IMR-90 (cell line): Measurements from ENCODE around the gene HSF2BP. TPM values are rescaled to one million over a fixed set of nuclear protein-coding genes. Genes with fewer than 3 reads are reported as not detected.

Source experiments
- ATAC-seq: fragments of 200-7000 bp; cut with Tn5 transposase; 2 replicates; pipeline ENCODE4 v1.9.1; 2020; ENCODE audit warnings: low read depth, mild to moderate bottlenecking, moderate library complexity
- BruUV-seq: library from RNA; stranded (reverse); fragments of 400-500 nt; replicated peaks from 2 replicates; lab custom pipeline; 2021; lab: Mats Ljungman, UMichigan
- CTCF ChIA-PET: fragments of 300-600 bp; formaldehyde crosslinking; extraction: SDS; loops from one replicate; lab custom pipeline; 2021; ENCODE audit warnings: antibody characterized with exemption; lab: Yijun Ruan, JAX
- POLR2A ChIA-PET: fragments of 300-600 bp; sonication (Branson Sonifier 250); formaldehyde crosslinking; loops from one replicate; lab custom pipeline; 2022; ENCODE audit warnings: antibody characterized with exemption; ENCODE audit not compliant: unreplicated experiment; lab: Charles Lee
- DNase-seq: peaks from one replicate; pipeline ENCODE4 v3.0.0; 2013
- H2AFZ ChIP-seq: replicated peaks from 2 replicates; pipeline ENCODE3; 2013; ENCODE audit warnings: low read length, mild to moderate bottlenecking; ENCODE audit not compliant: poor library complexity
- H2AK5ac ChIP-seq: 2 replicates; pipeline ENCODE4 v1.6.1; 2013; ENCODE audit warnings: low read depth, low read length, inconsistent platforms
- H2AK9ac ChIP-seq: replicated peaks from 2 replicates; pipeline ENCODE3; 2013; ENCODE audit warnings: mild to moderate bottlenecking, low read depth, low read length, moderate library complexity; ENCODE audit not compliant: poor library complexity
- H2BK120ac ChIP-seq: 2 replicates; pipeline ENCODE4 v1.6.1; 2013; ENCODE audit warnings: low read depth, low read length, inconsistent platforms
- H2BK15ac ChIP-seq: 3 replicates; pipeline ENCODE4 v1.6.1; 2013; ENCODE audit warnings: low read depth, low read length, inconsistent platforms
- H2BK20ac ChIP-seq: 2 replicates; pipeline ENCODE4 v1.6.1; 2013; ENCODE audit warnings: low read depth, mild to moderate bottlenecking, inconsistent platforms, low read length, moderate library complexity
- H2BK5ac ChIP-seq: 2 replicates; pipeline ENCODE4 v1.6.1; 2013; ENCODE audit warnings: mild to moderate bottlenecking, low read depth, low read length, inconsistent platforms; ENCODE audit not compliant: poor library complexity, severe bottlenecking
- H3K14ac ChIP-seq: replicated peaks from 2 replicates; pipeline ENCODE4 v1.6.1; 2013; ENCODE audit warnings: low read depth, low read length, inconsistent platforms
- H3K18ac ChIP-seq: 2 replicates; pipeline ENCODE4 v1.6.1; 2013; ENCODE audit warnings: low read depth, low read length, control low read depth
- H3K23ac ChIP-seq: 2 replicates; pipeline ENCODE4 v1.6.1; 2013; ENCODE audit warnings: low read depth, low read length, inconsistent platforms
- H3K27ac ChIP-seq: 2 replicates; pipeline ENCODE4 v1.5.1; 2013; ENCODE audit warnings: mild to moderate bottlenecking, control low read depth, low read length; ENCODE audit not compliant: insufficient read depth
- H3K27me3 ChIP-seq: 2 replicates; pipeline ENCODE4 v1.6.1; 2013; ENCODE audit warnings: low read length; ENCODE audit not compliant: control insufficient read depth, insufficient read depth
- H3K36me3 ChIP-seq: 2 replicates; pipeline ENCODE4 v1.6.1; 2013; ENCODE audit warnings: low read length, mixed read lengths; ENCODE audit not compliant: control insufficient read depth, insufficient read depth
- H3K4ac ChIP-seq: 2 replicates; pipeline ENCODE4 v1.6.1; 2013; ENCODE audit warnings: low read depth, low read length, inconsistent platforms
- H3K4me1 ChIP-seq: 2 replicates; pipeline ENCODE4 v1.6.1; 2013; ENCODE audit warnings: low read length, mixed read lengths; ENCODE audit not compliant: control insufficient read depth, insufficient read depth
- H3K4me2 ChIP-seq: 2 replicates; pipeline ENCODE4 v1.6.1; 2013; ENCODE audit warnings: low read depth, mild to moderate bottlenecking, control low read depth, low read length, moderate library complexity
- H3K4me3 ChIP-seq: 2 replicates; pipeline ENCODE4 v1.5.1; 2013; ENCODE audit warnings: low read depth, mild to moderate bottlenecking, control low read depth, low read length, moderate library complexity; ENCODE audit not compliant: insufficient read depth
- H3K56ac ChIP-seq: 2 replicates; pipeline ENCODE4 v1.6.1; 2013; ENCODE audit warnings: low read length, inconsistent platforms; ENCODE audit not compliant: insufficient read depth; ENCODE audit errors: extremely low read depth
- H3K79me1 ChIP-seq, 2 experiments: 2 replicates each; pipeline ENCODE4 v1.6.1; 2013; ENCODE audit warnings: low read length in 2 of 2, inconsistent platforms in 1 of 2, low read depth in 1 of 2
- H3K9ac ChIP-seq: 2 replicates; pipeline ENCODE4 v1.6.1; 2013; ENCODE audit warnings: low read depth, low read length, control low read depth
- H3K9me1 ChIP-seq: 2 replicates; pipeline ENCODE4 v1.6.1; 2013; ENCODE audit warnings: low read length, inconsistent platforms; ENCODE audit not compliant: insufficient read depth
- H3K9me3 ChIP-seq: 2 replicates; pipeline ENCODE4 v1.6.1; 2013; ENCODE audit warnings: low read length; ENCODE audit not compliant: control insufficient read depth, insufficient read depth
- H4K20me1 ChIP-seq: 2 replicates; pipeline ENCODE4 v1.6.1; 2013; ENCODE audit warnings: low read length, inconsistent platforms; ENCODE audit not compliant: insufficient read depth
- H4K5ac ChIP-seq: 2 replicates; pipeline ENCODE4 v1.6.1; 2013; ENCODE audit warnings: mild to moderate bottlenecking, low read depth, low read length, control low read depth
- H4K8ac ChIP-seq, 2 experiments: 2 replicates each; pipeline ENCODE4 v1.6.1; 2013; ENCODE audit warnings: low read depth in 2 of 2, low read length in 2 of 2, control low read depth in 1 of 2, inconsistent platforms in 1 of 2
- H4K91ac ChIP-seq: 2 replicates; pipeline ENCODE4 v1.6.1; 2013; ENCODE audit warnings: low read depth, low read length, inconsistent platforms; ENCODE audit not compliant: insufficient read depth
- FOS ChIP-seq: fragments of 150-350 bp; IDR thresholded peaks from 2 replicates; pipeline ENCODE4 v1.6.1; 2016; ENCODE audit warnings: low read depth, low read length
- MXI1 ChIP-seq: IDR thresholded peaks from 2 replicates; pipeline ENCODE4 v1.6.1; 2012; ENCODE audit warnings: low read depth, mild to moderate bottlenecking, low read length, moderate library complexity, borderline replicate concordance
- NFE2L2 ChIP-seq: fragments of 150-350 bp; IDR thresholded peaks from 2 replicates; pipeline ENCODE4 v1.6.1; 2016; ENCODE audit warnings: low read depth, mild to moderate bottlenecking, low read length
- RAD21 ChIP-seq: IDR thresholded peaks from 2 replicates; pipeline ENCODE4 v1.6.1; 2012; ENCODE audit warnings: low read length, improper control_type of control experiment
- RCOR1 ChIP-seq: IDR thresholded peaks from 2 replicates; pipeline ENCODE4 v1.6.1; 2012; ENCODE audit warnings: mild to moderate bottlenecking, low read length, improper control_type of control experiment; ENCODE audit not compliant: insufficient replicate concordance
- WGBS, 2 experiments: methylation state at CpG; one replicate each; pipeline versions ENCODE4 v1.1.5 to v1.1.7; 2013; ENCODE audit warnings: missing lambda C conversion rate in 2 of 2; ENCODE audit not compliant: insufficient read length in 1 of 2; ENCODE audit errors: extremely low coverage in 2 of 2; 5-methylcytosine and 5-hydroxymethylcytosine counted together
- dilution Hi-C: fragments of 300-500 bp; cut with HindIII; formaldehyde crosslinking; loops from one replicate; pipeline ENCODE4 v1.14.3; 2018; ENCODE audit warnings: low sequenced_read_pairs; ENCODE audit not compliant: unreplicated experiment
- in situ Hi-C: fragments of 300-500 bp; cut with MboI; formaldehyde crosslinking; loops from 3 replicates; pipeline ENCODE4 v1.14.3; 2019; ENCODE audit warnings: low sequenced_read_pairs, inconsistent platforms, mixed read lengths
- intact Hi-C: fragments of 100-400 bp; cut with micrococcal nuclease; formaldehyde crosslinking; loops from 2 replicates; pipeline ENCODE4 v1.10.0; 2022
- polyA plus RNA-seq, 3 experiments: library from polyadenylated mRNA; depleted of rRNA; stranded (reverse); fragments of >200 nt; gene quantifications; 2 replicates each; pipeline ENCODE4 v1.2.3, GENCODE V29; 2012; ENCODE audit warnings: low replicate concordance in 1 of 3
- total RNA-seq: library from RNA; depleted of rRNA; stranded (reverse); fragments of >200 nt; gene quantifications from 2 replicates; pipeline ENCODE4 v1.2.3, GENCODE V29; 2012

HSF2BP gene
- total and polyA plus RNA-seq, 2 of the 4 experiments (the other 2 are of a cell fraction) = 0.87 to 0.90 TPM

- TF ChIP-seq RAD21 = no peak
- TF ChIP-seq MXI1 = no peak
- no peak for TF ChIP-seq RCOR1
- TF ChIP-seq FOS = no peak
- no peak for TF ChIP-seq NFE2L2
- dilution Hi-C loops = no loop called here
- H4K20me1 ChIP-seq = no peaks in the 10 kb centered on the region
- no peak overlapping the region for H3K14ac ChIP-seq
- H2BK15ac ChIP-seq = peak overlapping the region; percentile 2; the same call in 1 of the 3 replicates
- peaks cover 4% of the 10 kb centered on the region for H3K4me1 ChIP-seq
- no peak for DNase-seq
- H3K4me2 ChIP-seq = no peak overlapping the region
- no peak overlapping the region for H4K8ac ChIP-seq
- no peak overlapping the region for H3K23ac ChIP-seq
- no peak overlapping the region for H3K4me3 ChIP-seq
- no peak overlapping the region for H4K5ac ChIP-seq
- ChIA-PET CTCF (no interaction called here), POLR2A (no interaction called here)
- no peak overlapping the region for H3K56ac ChIP-seq
- H2BK5ac ChIP-seq = no peak overlapping the region
- peaks cover 4% of the 10 kb centered on the region; the same call in 1 of the 2 replicates for H3K9me1 ChIP-seq
- H3K4ac ChIP-seq = no peak overlapping the region
- no peak overlapping the region for H2BK20ac ChIP-seq
- intact Hi-C loops = no loop called here
- H2AK5ac ChIP-seq = no peak overlapping the region
- no peak overlapping the region for H3K18ac ChIP-seq
- H3K27me3 ChIP-seq = no peaks in the 10 kb centered on the region; the same call in 1 of the 2 replicates
- no peak overlapping the region for H2BK120ac ChIP-seq
- no peak overlapping the region for H3K27ac ChIP-seq
- no CpG with 5 or more reads among the region's 2 CpGs for WGBS, 2 experiments
- H2AK9ac ChIP-seq = no peak overlapping the region
- no peaks in the 10 kb centered on the region for H3K36me3 ChIP-seq
- in situ Hi-C loops = no loop called here
- peaks cover 11% of the 10 kb centered on the region for H3K9me3 ChIP-seq
- no peak overlapping the region for H3K9ac ChIP-seq
- H4K91ac ChIP-seq = no peak overlapping the region
- H2AFZ ChIP-seq = no peak overlapping the region
- no peaks in the 10 kb centered on the region for H3K79me1 ChIP-seq
- BruUV-seq = no TSS peak
- ATAC-seq = no peak
These were observed 35.7 kb downstream of the HSF2BP start for GRCh38 chr21:43623588-43623987.
